ENCODE data around the gene ZNF460.
"Not testable (repeated sequence)": the region's sequence is repeated elsewhere in the genome, so short reads cannot be mapped to it uniquely, and the experiment has no call there.

ZNF460 gene

DNA sequence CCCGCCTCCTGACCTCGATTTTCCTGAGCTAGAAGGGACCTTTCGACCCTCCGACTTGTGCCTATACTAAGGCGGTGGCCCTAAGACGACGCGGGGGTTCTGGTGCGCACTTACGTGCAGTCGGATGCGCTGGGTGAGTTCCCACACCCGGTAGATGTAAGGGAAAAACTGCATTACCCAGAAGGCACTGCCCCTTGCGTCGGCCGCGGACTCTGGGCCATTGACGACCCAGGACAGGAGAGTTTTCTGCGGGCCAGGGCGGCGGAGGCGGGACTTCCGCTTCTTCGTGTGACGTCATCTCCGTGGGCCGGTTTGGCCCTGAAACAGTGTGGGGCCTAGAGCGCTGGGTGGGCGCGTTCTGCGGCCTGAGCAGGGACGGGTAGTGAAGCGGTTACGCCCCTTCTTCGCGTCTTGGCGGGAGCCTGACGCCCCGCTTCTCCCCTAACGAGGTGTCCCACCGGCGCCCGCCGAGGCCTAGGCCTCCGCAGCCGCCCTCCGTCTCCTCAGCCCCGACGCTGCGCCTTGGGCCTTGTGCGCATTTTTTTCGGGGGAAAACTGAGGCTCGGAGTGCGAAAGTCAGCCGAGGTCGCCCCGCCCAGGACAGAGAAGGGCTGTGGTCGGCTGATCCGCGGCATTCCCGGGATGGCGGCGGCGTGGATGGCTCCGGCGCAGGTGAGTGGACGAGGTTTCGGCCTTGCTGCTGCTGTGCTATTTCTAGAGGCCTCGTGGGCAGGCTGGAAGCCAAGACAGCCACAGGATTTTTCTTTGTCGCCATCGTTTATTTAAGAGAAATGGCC is at the start of gene ZNF460:
ZNF460 (plus strand) TSS at position 321 of the 797 bp plus-strand sequence; CDS start at position 643, 322 bp downstream.
- peak; percentile 96 for DNase-seq

- DNase-seq: no peak
These were observed 48.6 kb upstream of the ZNF460 start for GRCh38 chr19:57231686-57232085.

DNA sequence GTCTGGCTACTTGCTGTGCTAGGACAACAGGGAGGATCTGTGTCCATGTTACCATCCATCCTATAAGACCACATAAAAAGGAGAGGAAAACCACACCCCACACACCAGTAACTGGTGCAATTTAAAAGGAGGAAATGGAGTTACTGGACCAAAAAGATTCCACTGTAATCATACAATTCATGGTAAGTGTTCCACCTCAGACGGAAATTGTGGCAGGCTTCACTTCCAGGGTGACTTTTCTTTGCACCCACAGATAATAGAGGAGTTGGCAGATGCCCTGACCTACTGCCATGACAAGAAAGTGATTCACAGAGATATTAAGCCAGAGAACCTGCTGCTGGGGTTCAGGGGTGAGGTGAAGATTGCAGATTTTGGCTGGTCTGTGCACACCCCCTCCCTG is 47.1 kb upstream of the ZNF460 start:
- DNase-seq: no peak

- no peak for DNase-seq
These were observed 40.3 kb upstream of the ZNF460 start for GRCh38 chr19:57239982-57240310.

DNA sequence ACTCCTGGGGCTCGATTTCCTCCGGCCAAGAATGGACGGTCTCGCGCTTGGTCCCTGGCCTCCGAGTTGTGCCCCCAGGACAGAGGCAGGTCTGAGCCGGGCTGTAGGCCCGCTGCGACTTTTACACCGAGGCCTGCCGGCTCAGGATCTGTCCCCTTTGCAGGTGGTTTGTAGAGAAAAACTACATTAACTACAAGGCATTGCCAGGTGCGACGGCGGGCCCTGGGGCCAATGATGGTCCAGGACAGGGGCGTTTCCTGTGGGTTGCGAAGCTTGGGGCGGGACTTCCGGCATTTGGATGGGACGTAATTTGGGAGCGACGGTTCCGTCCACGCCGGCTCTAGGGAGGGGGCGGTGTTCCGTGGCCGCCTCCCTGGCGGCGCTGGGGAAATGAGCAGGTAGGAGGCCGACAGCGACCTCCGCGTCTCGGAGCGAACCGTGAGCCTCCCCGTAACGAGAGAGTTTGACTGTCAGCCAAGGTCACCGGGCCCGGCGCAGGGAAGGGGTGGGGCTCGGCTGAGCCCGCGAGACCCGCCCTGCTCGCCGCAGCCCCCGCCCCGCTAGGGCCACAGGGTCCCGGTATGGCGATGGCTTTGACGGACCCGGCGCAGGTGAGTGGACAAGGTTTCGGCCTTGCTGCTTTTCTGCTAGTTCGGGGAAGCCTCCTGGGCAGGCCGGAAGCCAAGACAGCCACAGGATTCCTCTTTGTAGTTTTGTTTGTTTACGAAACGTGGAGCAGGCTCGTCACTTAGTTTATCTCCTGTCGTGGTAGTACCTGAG is 39.8 kb upstream of the ZNF460 start, which contains the start of gene ZNF805:
ZNF805 (plus strand) TSS at position 322 of the 780 bp plus-strand sequence; CDS start at position 582, 260 bp downstream.
- DNase-seq: peak; percentile 93

DNA sequence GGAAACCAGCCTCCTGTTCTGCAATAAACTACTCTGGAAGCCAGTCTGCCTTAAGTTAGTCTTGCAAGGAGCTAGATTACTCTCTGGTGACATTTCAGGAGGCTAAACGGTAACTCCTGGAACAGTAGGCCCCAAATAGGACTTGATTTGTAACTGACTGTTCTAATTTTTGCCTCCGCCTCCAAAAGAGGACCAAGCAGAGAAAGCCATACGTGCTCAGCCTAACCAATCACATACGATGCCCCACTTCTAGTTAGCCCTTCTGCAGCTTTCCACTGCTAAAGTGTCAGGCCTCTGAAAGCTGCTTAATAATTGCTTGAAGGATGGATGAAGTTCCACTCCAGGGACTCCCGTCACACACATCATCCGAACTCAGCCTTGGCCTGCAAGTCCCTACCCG is 39.1 kb upstream of the ZNF460 start:
- DNase-seq: no peak

DNA sequence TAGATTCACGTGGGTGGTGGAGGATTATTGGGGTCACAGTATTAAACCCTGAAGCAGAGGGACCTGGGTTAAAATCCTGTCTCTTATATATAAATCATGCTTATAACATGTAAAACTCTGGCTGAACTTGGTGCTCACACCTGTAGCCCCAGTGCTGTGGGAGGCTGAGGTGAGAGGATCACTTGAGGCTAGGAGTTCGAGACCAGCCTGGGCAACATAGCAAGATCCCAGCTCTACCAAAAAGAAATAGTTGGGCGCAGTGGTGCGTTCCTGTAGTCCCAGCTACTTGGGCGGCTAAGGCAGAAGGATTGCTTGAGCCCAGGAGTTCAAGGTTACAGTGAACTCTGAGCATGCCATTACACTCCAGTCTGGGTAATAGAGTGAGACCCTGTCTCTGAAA is 37.5 kb upstream of the ZNF460 start:
- DNase-seq: no peak

DNA sequence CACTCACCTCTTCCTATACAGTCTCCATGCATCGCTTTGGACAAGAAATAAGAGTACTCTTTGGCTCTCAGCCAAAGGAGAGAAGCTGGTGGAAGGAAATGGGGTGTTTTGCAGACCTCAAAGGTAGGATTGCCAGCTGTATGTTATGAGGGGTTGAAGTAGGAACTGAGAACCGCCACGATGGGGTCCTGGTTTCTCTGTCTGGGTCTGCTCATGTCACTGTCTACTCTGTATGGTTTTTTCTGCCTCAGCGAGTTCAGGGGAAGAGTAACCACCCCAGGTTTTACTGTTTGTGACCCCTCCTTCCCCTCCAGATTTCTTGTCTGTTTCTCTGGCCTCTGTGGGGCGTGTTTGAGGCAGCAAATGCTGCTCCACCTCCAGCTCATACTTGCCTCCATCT is 35.8 kb upstream of the ZNF460 start:
- DNase-seq: no peak

GRCh38 chr19:57245066-57245465 is 35.2 kb upstream of the ZNF460 start:
- no peak for DNase-seq

DNA sequence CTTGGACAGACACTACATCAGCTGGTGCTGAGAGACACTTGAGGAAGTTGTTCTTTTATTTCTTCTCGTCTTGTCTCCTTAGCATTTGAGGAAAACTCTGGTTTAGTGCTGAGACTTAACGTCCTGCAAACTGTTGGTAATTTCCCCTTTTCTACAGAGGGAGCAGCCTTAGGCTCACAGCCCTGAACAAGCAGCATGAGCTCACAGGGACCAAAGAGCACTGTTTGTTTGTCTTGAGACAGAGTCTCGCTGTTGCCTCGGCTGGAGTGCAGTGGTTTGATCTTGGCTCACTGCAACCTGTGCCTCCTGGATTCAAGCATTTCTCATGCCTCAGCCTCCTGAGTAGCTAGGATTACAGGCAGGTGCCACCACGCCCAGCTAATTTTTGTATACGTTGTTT is 34.3 kb upstream of the ZNF460 start:
- DNase-seq: no peak

- DNase-seq: no peak
These were observed 31.6 kb upstream of the ZNF460 start for GRCh38 chr19:57248646-57249045.

GRCh38 chr19:57249329-57249728 is 31.0 kb upstream of the ZNF460 start:
- DNase-seq: no peak

DNA sequence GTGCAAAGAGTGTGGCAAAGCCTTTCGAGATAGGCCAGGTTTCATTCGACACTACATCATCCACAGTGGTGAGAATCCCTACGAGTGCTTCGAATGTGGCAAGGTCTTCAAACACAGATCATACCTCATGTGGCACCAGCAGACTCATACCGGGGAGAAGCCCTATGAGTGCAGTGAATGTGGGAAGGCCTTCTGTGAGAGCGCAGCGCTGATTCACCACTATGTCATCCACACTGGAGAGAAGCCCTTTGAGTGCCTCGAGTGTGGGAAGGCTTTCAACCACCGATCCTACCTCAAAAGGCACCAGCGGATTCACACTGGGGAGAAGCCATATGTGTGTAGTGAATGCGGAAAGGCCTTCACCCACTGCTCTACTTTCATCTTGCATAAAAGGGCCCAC is 26.5 kb upstream of the ZNF460 start:
- DNase-seq: not testable (repeated sequence)

DNA sequence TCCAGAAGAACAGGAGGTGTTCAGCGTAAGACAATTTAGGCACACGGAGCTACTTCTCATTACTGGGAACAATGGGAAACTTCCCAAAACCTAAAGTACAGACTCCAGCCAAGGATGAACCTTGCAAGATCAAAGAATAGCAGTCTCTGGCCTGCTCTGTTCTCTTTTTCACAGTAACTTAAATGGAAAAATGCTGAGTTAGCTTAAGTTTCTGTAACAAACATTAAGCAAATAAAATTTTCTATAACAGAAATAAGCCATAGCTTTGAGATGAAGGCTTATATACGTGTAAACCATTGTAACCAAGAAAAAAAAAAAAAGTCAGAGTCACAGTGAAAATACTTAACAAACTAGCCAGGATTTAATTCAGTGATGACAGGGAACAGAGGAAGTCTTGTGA is 18.2 kb upstream of the ZNF460 start:
- no peak for DNase-seq

GRCh38 chr19:57263244-57263741 is 17.0 kb upstream of the ZNF460 start:
- no peak for DNase-seq

DNA sequence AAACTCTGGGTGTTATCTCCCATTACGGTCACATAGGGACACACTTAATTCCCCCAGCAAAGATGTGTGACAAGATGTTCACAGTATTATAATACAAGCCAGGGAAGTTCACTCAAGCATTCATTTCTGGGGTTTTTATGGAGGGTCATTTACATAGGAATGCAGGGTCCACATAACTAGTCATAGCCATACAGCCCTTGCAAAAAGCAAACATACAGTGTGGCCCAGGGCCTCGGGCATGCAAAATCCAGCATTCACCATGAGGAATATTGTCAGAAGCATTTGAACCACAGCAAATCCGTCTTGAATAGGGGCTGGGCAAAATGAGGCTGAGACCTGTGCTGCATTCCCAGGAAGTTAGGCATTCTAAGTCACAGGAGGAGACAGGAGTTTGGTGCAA is 13.0 kb upstream of the ZNF460 start:
- no peak for DNase-seq

GRCh38 chr19:57269515-57270250 is 10.6 kb upstream of the ZNF460 start:
- DNase-seq: no peak

GRCh38 chr19:57271280-57271679 is 9.0 kb upstream of the ZNF460 start:
- no peak for DNase-seq

DNA sequence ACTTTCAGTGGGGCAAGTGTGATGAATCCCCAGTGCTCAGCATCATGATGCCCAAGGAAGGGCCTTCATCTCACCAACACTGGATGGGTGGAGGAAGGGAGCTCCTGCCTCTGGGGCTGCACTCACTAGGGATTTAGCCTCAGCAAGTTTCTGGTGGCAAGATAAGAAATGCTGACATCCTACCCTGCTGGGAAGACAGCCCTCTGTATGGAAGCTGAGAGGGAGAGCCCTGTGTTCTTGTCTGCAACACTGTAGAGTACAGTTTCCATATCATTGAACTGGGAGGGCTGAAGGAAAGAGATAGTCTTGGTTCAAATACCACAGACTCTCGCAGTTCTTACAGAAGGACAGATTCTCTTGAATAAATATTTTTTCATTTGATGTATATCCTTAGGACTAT is 7.3 kb upstream of the ZNF460 start:
- DNase-seq: no peak

DNA sequence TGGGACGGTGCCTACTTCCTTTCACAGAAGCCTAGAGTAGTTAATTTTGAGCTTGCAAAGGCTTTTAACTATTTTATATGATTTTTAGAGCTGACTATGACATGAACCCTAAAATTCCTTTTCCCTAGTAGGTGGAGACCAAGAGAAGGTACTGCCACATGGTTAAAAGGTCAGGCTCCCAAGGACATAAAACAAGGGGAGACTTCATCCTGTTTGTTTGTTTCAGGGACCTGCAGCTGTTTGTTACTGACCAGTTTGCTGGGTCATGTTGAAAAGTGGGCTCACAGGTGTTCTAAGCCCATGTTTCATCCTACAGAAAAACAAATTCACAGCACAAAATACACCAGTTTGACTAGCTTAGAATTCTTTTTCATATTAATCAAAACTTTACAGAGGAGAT is 3.9 kb upstream of the ZNF460 start:
- DNase-seq: no peak

DNA sequence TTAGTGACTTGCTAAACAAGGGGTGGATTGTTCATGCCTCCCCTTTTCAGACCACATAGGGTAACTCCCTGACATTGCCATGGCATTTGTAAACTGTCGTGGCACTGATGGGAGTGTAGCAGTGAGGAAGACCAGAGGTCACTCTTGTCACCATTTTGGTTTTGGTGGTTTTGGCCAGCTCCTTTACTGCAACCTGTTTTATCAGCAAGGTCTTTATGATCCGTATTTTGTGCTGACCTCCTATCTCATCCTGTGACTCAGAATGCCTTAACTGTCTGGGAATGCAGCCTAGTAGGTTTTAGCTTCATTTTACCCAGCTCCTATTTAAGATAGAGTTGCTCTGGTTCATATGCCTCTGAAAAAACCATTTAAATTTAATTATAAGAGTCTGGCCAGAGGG is 1.8 kb upstream of the ZNF460 start:
- not testable (repeated sequence) for DNase-seq

DNA sequence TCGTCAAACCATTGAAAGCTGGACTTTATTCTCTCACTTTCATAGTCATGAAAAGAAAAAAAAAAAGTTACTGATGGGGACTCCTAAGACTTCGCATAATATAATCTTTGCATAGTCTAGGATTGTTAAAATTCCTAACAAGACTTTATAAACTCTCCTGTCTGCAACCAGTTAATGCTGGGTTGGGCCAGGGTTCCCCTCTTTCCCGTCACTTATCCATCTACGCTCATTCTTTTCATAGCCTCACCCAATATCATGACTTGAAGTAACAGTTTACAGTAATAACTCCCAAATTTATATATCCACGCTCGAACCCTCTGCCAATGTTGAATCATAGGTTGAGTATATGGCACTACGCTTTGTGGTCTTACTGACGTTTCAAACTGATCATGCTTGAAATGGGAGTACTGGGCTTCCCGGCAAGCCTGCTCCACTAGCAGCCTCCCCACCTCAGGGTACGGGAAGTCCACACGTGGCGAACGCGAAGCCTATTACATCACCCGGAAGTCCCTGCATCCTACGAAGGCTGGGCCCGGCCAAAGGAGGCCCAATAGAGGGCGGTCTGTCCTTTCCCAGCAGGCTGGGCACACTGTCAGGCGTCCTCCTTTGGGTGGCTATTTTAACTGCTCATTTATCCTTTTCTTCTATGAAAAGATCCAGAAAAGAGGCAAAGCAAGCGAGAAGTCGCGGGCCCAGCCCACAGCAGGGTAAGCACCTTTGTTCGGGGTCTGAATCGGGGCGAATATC is 694 bp upstream of the ZNF460 start:
- DNase-seq: peak; percentile 93

DNA sequence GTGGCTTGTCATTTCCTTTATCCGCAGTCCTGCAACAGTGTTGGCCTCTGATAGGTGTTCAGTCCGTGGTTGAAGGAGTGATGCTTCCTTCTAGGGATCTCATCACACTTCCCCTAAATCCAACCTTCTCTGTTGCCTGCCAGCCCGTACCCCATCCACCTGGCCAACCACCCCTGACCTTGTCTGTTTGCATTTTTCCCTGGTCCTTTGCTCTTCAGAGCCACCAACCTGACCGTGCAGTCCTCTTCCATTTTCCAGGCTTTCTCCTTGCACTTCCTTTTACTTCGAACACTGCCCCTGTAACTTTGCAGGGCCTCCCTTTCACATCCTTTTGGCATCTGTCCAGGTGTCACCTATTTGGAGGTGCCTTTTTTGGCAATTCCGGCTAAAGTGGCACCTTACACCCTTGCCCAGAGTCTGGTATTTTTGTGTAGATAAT is 696 bp downstream of the ZNF460 start:
- peak; percentile 36 for DNase-seq
